ENCODE results near the gene C16orf95. TPM values are rescaled to one million over a fixed set of nuclear protein-coding genes. Genes with fewer than 3 reads are reported as not detected.

C16orf95 gene
- total RNA-seq, 1 donor from 2014 or later: 4.8 TPM

DNA sequence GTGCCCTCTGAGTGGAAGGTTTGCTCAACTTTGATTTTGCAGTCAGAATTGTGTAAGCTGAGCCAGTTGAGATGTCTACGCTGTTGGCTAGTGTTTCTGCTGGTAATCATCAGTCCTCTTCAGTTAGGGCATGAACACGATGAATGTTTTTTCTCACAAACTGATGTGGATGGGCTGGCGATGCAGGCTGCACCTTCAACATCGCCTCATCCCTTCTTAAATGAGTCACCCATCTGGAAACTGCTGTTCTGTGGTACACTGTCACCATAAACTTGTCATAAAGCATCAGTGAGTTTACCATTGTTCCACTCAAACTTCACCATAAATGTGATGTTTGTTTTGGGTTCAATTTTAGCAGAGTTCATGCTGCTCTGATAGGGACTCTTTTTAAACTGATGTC, 8.4 kb downstream of the C16orf95 start:
- H2AFZ ChIP-seq (replicated peaks): no peak overlapping the region
- no peaks in the 10 kb centered on the region for H3K27me3 ChIP-seq
- H3K79me2 ChIP-seq (ENCODE audit: low read depth): no peaks in the 10 kb centered on the region
- H4K20me1 ChIP-seq (ENCODE audit: low read depth): no peaks in the 10 kb centered on the region
- no peaks in the 10 kb centered on the region for H3K9me3 Mint-ChIP-seq
- no peaks in the 10 kb centered on the region for H3K9me3 ChIP-seq (ENCODE audit: low read depth)
- no peak overlapping the region for H3K9ac ChIP-seq
- H3K36me3 ChIP-seq: no peaks in the 10 kb centered on the region
- H3F3A ChIP-seq (ENCODE audit: low read depth): no peaks in the 10 kb centered on the region
- no peak overlapping the region for H3K27ac ChIP-seq
- H3K27ac Mint-ChIP-seq: no peak overlapping the region
- no peak for DNase-seq (ENCODE audit: low spot score)
- peaks cover 4% of the 10 kb centered on the region for H3K4me1 ChIP-seq
- H3K36me3 Mint-ChIP-seq: peaks cover 4% of the 10 kb centered on the region
- H3K4me2 ChIP-seq: no peak overlapping the region
- no peaks in the 10 kb centered on the region for H3K4me1 Mint-ChIP-seq
- no peak for TF ChIP-seq EZH2phosphoT487 (IDR thresholded peaks at IDR 0.05)
- no peak for TF ChIP-seq EZH2 (IDR thresholded peaks at IDR 0.05)
- TF ChIP-seq, protein P1, sequence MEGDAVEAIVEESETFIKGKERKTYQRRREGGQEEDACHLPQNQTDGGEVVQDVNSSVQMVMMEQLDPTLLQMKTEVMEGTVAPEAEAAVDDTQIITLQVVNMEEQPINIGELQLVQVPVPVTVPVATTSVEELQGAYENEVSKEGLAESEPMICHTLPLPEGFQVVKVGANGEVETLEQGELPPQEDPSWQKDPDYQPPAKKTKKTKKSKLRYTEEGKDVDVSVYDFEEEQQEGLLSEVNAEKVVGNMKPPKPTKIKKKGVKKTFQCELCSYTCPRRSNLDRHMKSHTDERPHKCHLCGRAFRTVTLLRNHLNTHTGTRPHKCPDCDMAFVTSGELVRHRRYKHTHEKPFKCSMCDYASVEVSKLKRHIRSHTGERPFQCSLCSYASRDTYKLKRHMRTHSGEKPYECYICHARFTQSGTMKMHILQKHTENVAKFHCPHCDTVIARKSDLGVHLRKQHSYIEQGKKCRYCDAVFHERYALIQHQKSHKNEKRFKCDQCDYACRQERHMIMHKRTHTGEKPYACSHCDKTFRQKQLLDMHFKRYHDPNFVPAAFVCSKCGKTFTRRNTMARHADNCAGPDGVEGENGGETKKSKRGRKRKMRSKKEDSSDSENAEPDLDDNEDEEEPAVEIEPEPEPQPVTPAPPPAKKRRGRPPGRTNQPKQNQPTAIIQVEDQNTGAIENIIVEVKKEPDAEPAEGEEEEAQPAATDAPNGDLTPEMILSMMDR (IDR thresholded peaks at IDR 0.05): no peak
- H3K4me3 ChIP-seq: no peak overlapping the region
- no peak overlapping the region for H3K4me3 Mint-ChIP-seq
- no peaks in the 10 kb centered on the region for H3K27me3 Mint-ChIP-seq (ENCODE audit: insufficient read depth, low read depth)

DNA sequence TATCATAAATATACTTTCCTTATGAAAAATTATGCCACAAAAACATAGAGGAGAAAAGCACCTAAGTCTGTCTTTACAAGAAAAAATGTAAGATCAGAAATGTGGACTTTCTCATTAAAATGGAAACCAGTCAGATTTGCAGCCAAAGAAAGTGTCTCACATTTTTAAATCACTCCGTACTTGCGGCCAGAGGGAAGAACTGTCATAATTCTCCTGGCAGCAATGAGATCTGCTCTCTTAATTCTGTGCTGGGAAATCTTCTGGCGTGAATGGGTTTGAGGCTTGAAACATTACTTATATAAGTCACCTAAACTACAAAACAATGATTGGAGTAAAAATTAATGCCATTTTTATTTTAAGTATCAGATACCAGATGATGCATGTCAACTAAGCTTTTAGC, 10.7 kb downstream of the C16orf95 start:
- Histone ChIP-seq H3K79me2 (ENCODE audit: low read depth) (no peaks in the 10 kb centered on the region), H4K20me1 (ENCODE audit: low read depth) (no peaks in the 10 kb centered on the region), H3K4me3 (no peak overlapping the region), H3K27me3 (no peaks in the 10 kb centered on the region), H2AFZ (replicated peaks) (no peak overlapping the region), H3K27ac (no peak overlapping the region), H3K9ac (no peak overlapping the region), H3K9me3 (ENCODE audit: low read depth) (no peaks in the 10 kb centered on the region), H3F3A (ENCODE audit: low read depth) (no peaks in the 10 kb centered on the region), H3K4me2 (no peak overlapping the region), H3K4me1 (peaks cover 4% of the 10 kb centered on the region), H3K36me3 (no peaks in the 10 kb centered on the region)
- H3K4me1 Mint-ChIP-seq: no peaks in the 10 kb centered on the region
- H3K27ac Mint-ChIP-seq: no peak overlapping the region
- H3K9me3 Mint-ChIP-seq: no peaks in the 10 kb centered on the region
- no peak overlapping the region for H3K4me3 Mint-ChIP-seq
- H3K36me3 Mint-ChIP-seq: peaks cover 4% of the 10 kb centered on the region
- no peak for DNase-seq (ENCODE audit: low spot score)
- no peaks in the 10 kb centered on the region for H3K27me3 Mint-ChIP-seq (ENCODE audit: insufficient read depth, low read depth)
- no peak for TF ChIP-seq EZH2 (IDR thresholded peaks at IDR 0.05)
- no peak for TF ChIP-seq EZH2phosphoT487 (IDR thresholded peaks at IDR 0.05)
- TF ChIP-seq, protein P1 (IDR thresholded peaks at IDR 0.05): no peak

DNA sequence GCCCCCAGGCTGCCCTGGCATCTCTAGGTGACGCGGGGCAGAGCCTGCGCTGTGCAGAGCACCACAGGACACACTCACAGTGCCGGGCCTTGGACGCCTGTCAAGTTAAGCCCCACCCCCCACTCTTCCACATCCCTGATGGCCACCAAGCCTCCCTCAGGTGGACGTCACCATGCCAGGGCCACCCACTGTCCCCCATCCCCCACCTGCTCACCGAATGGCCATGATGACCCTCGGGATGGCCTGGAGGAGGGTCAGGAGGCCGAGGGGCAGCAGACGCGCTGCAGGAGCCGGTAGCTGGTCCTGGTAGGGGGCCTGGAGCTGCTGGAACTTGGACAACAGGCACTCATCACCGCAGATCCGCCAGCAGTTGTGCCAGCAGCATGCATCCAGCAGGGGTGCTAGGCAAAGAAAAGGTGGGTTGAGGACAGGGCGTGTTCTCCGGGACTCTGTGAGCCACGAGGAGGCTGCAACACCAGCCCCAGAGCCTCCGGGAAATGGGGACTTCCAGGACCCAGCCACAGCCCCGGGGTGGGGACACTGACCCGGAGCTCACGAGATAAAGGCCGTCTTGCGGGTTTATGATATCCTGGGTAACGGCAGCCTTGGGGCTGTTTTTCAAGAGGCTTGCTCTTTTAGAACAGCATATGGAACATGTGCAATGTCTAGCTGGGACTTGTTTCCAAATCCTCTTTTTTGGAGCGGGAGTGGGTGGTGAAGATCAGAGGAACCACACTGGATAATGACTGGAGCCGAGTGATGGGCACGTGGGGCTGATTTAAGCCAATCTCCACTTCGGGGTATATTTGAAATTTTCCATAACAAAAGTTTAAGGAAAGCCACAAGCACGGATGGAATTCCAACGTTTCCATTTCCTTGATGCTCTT, 11.4 kb downstream of the C16orf95 start:
- no peaks in the 10 kb centered on the region for H3K27me3 ChIP-seq
- H2AFZ ChIP-seq (replicated peaks): no peak overlapping the region
- peaks cover 4% of the 10 kb centered on the region for H3K4me1 ChIP-seq
- H3K4me3 ChIP-seq: no peak overlapping the region
- H3K27me3 Mint-ChIP-seq (ENCODE audit: insufficient read depth, low read depth): no peaks in the 10 kb centered on the region
- H3K4me1 Mint-ChIP-seq: no peaks in the 10 kb centered on the region
- peaks cover 4% of the 10 kb centered on the region for H3K36me3 Mint-ChIP-seq
- no peak overlapping the region for H3K27ac Mint-ChIP-seq
- H3K9me3 ChIP-seq (ENCODE audit: low read depth): no peaks in the 10 kb centered on the region
- H3K4me3 Mint-ChIP-seq: no peak overlapping the region
- H3K36me3 ChIP-seq: no peaks in the 10 kb centered on the region
- no peaks in the 10 kb centered on the region for H3F3A ChIP-seq (ENCODE audit: low read depth)
- DNase-seq (ENCODE audit: low spot score): peak; percentile 28
- no peak overlapping the region for H3K27ac ChIP-seq
- H3K4me2 ChIP-seq: no peak overlapping the region
- no peak overlapping the region for H3K9ac ChIP-seq
- no peaks in the 10 kb centered on the region for H3K9me3 Mint-ChIP-seq
- TF ChIP-seq EZH2 (IDR thresholded peaks at IDR 0.05) (no peak), EZH2phosphoT487 (IDR thresholded peaks at IDR 0.05) (no peak)
- TF ChIP-seq, protein P1 (IDR thresholded peaks at IDR 0.05): peak; percentile 18
- no peaks in the 10 kb centered on the region for H4K20me1 ChIP-seq (ENCODE audit: low read depth)
- H3K79me2 ChIP-seq (ENCODE audit: low read depth): no peaks in the 10 kb centered on the region
